GM21367 (cell line): ENCODE results near the gene RND3.

Experiments used
- ATAC-seq: cut with Tn5 transposase; IDR thresholded peaks from one replicate; pipeline ENCODE4 v1.9.1; 2021; ENCODE audit not compliant: unreplicated experiment

Gene RND3

GRCh38 chr2:150445398-150445797 is 42.1 kb downstream of the RND3 start:
- no peak for ATAC-seq

DNA sequence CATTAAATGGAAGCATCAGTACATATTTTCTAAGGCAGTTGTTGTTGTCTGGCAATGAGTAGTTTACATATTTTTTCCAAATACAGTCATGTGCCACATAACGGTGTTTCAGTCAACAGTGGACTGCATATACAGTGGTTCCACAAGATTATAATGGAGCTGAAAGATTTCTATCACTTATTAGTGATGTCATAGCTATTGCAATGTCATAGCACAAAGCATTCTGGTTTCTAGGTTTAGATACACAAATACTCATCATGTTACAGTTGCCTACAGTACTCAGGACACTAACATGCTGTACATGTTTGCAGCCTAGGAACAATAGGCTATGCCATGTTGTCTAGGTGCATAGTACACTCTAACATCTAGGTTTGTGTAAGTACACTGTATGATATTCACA is 45.0 kb downstream of the RND3 start:
- ATAC-seq: no peak

DNA sequence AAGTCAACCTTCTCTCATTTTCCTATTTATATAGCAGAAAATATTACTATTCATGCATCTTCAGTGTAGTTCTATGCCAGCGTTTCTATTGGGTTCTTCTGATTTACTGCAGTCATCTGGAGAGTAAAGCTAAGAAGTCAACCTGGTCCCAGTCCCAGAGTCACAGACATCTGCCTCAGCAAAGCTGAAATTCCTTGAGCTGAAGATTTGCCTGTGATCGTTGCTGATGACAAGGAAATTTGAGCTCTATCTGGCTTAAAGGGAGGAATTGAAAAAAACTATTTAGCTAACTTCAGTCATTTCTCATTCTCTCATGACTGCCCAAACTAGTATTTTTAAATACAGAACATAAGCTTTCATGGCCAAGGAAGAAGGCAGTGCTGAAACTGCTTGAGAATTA is 45.7 kb downstream of the RND3 start:
- no peak for ATAC-seq

- ATAC-seq: no peak
Observed at GRCh38 chr2:150441226-150441625, 46.2 kb downstream of the RND3 start.

DNA sequence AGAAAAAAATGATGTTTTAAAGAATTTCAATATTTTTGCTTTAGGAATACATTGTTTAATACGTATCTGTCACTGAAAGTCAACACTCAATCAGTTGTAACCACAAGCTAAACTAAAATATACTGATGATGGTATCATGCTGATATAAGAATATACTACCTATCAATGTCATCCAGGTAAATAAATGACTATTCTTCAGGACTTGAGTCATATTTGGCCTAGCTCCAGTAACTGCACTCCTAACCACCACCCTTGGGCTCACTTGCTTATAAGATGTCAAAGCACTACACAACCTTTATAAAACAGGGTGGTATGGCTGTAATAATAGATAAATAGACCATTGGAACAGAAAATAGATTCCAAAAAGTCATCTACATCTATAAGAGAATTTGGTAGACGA is 48.8 kb downstream of the RND3 start:
- ATAC-seq: no peak

DNA sequence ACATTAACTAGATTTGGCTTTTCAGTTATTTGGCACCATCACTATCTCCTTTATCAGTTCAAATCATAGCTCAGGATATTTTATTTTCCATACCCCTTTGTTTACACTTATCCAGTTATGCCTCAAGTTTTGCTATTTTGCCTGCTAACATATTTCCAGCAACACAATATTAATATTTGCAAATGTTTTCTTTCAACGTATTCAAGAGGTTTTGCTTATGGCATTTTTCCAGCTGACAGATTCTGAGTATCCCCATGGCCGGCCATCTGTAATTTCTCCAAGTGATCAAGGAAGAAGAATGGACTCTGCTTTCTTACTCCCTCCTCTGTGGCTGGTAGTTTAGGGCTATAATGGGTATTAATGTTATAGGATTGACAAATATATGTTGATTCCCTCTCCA is 49.4 kb downstream of the RND3 start:
- no peak for ATAC-seq

DNA sequence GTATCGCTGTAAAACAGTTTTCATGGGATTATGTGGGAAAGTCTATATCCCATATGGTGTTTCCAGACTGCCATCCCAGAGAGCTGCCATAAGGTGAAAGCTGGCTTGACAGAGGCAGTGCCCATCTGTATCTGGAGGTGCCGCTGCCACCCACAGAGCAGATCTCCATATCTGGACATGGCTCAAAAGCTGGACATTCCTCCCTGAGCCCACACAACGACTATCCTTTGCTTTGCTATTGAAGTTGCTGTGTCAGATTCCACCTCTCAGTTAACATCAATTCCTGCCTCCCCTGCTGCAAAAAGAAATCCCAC is 55.2 kb downstream of the RND3 start:
- ATAC-seq: no peak

- ATAC-seq: no peak
Observed at GRCh38 chr2:150431561-150432311, 55.7 kb downstream of the RND3 start.

- ATAC-seq: no peak
Observed at GRCh38 chr2:150429384-150429961, 58.0 kb downstream of the RND3 start.

GRCh38 chr2:150428641-150429040 is 58.8 kb downstream of the RND3 start:
- no peak for ATAC-seq

DNA sequence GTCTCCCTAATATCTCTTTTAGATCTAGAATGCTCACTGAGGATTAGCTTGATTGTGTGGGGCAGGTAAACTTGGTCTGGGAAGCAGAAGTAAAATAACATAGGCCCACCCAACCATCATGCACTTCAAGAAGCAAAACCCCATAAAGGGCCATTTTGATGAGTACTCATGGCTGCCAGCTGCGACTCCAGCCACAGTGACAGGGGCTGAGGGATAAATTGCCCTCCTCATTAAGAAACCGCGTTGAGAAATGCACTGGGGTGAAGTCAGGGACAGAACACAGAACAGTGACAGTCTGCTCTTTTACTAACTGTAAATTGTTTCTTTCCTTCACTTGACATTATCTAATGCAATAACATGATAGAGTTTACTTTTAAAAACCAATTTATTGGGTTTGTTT is 60.2 kb downstream of the RND3 start:
- ATAC-seq: no peak

DNA sequence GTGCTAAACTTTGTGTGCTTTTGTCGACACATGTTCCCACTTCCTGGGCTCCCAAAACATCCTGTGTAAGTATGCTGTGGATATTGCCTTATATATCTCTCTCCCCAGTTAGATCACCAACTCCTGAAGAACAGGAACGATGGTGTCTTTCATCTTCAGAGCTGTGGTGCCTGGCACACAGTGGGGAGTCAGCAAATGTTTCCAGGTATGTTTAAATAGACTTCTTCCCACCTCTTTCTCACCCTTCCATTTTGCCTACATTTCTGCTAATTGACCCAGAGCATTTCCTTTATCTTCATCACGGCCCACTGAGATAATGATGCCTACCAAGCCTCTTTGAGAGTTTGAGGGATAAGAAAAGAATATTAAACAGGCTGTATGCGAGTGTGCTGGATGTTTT is 60.7 kb downstream of the RND3 start:
- no peak for ATAC-seq

GRCh38 chr2:150426315-150426714 is 61.2 kb downstream of the RND3 start:
- ATAC-seq: no peak

DNA sequence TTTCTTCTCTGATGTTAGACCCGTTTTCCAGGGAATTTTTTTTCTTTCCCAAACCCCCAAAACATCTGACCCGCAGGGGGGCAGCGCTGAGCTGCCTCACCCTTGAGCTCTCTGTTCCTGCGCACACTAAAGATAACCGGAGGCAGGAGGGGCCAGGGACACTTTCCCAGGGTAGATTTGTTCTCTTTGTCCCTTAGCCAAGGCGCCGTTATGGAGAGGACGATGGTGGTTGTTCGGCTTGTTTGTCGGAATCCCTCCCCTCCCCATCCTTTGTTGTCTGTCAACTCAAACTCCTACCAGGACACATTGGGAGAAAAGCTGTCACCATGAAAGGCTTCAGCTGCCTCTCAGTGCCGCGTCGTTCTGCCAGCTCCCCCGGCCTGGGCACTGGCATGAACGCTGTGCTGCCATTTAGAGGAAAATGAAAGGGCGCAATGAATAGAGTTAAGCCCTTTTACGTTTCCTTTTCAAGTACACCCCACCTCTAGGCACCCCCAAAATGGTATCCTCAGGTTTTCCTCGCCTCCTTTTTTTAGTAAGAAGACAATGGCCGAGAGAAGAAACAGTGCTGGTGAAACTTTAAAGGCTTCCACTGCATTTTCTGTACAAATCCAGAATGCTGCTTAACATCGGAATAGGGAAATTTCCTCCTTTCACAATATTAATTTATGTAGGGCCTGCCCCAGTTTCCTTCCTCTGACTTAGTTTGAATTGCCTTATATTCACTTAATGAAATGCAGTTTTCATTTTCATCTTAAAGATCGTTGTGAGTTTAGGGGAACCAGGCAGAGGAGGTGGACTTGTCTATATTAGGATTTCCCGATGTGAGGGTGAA is 62.1 kb downstream of the RND3 start:
- ATAC-seq: no peak

- ATAC-seq: no peak
Observed at GRCh38 chr2:150424406-150424805, 63.1 kb downstream of the RND3 start.

DNA sequence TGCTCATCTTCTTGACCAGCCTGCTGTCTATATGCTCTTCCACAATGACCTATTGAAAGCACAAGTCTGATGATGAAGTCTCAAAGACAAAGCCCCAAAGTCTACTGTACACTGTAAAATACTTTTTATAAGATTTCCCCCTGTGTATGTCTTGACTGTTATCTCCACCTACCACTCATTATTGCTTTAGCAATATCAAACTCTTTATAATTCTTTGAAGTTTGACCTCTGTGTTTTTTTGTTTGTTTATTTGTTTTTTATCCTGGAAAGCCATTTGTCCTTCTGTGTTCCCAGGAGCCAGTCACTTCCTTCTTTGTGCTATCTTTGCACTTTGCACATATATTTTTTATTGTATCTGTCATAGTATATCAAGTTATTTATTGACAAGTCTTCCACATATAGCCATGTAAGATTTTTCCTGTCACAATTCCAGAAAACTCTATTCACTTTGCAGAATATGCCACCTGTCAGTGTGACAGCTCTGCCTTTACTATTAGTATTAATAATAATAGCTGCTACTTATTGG is 66.3 kb downstream of the RND3 start:
- no peak for ATAC-seq

DNA sequence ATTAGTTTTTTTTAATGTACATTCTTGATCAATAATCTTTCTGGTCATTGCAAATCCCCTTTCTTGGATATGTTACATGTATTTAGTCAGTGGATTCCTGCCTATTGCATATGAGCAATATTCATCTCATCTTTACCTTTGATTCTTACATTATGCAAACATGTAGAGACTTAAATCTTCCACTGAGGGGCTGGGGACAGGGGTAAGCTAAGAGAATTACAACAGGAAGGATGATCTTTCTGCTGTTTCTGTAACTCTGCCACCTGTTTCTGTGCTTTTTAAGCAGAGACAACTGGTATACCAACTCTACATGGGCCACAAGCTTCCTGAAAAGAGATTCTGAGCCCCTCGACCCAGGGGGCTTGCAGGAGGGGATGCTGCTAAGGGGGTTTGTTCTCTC is 68.6 kb downstream of the RND3 start:
- ATAC-seq: no peak
